DOHH2 (cell line): ENCODE measurements around the gene CLIP2.

ENCODE experiments used
- H3F3A ChIP-seq: fragments of 200-600 bp; sonication (generic), shearing (Covaris generic); 2 replicates; pipeline ENCODE4 v1.6.0; 2016; ENCODE audit warnings: antibody characterized with exemption, mild to moderate bottlenecking; ENCODE audit not compliant: control insufficient read depth, insufficient read depth
- H3K27ac ChIP-seq: fragments of 200-600 bp; sonication (generic); 2 replicates; pipeline ENCODE4 v1.5.1; 2014; ENCODE audit warnings: low read depth, mild to moderate bottlenecking, low read length, moderate library complexity
- H3K27me3 ChIP-seq: fragments of 200-600 bp; sonication (generic); 2 replicates; pipeline ENCODE4 v1.6.1; 2014; ENCODE audit warnings: mild to moderate bottlenecking, low read length, mixed read lengths; ENCODE audit not compliant: control insufficient read depth
- H3K36me3 ChIP-seq: fragments of 200-600 bp; sonication (generic); 2 replicates; pipeline ENCODE4 v1.6.1; 2014; ENCODE audit warnings: mild to moderate bottlenecking, low read length, moderate library complexity, mixed read lengths; ENCODE audit not compliant: control insufficient read depth
- H3K4me1 ChIP-seq: fragments of 200-600 bp; sonication (generic); 2 replicates; pipeline ENCODE4 v1.6.1; 2014; ENCODE audit warnings: mild to moderate bottlenecking, low read length, mixed read lengths; ENCODE audit not compliant: control insufficient read depth
- H3K4me2 ChIP-seq: fragments of 200-600 bp; sonication (generic); 2 replicates; pipeline ENCODE4 v1.6.0; 2014; ENCODE audit warnings: mild to moderate bottlenecking, low read length, moderate library complexity
- H3K4me3 ChIP-seq: fragments of 200-600 bp; sonication (generic); 2 replicates; pipeline ENCODE4 v1.5.1; 2014; ENCODE audit warnings: mild to moderate bottlenecking, low read length, mixed read lengths
- H3K79me2 ChIP-seq: fragments of 200-600 bp; sonication (generic); 2 replicates; pipeline ENCODE4 v1.6.1; 2014; ENCODE audit warnings: mild to moderate bottlenecking, low read length, mixed read lengths; ENCODE audit not compliant: control insufficient read depth
- H3K9me2 ChIP-seq: fragments of 200-600 bp; sonication (generic); replicated peaks from 2 replicates; pipeline ENCODE4 v1.6.1; 2014; ENCODE audit warnings: mild to moderate bottlenecking, low read length, mixed read lengths; ENCODE audit not compliant: control insufficient read depth
- H3K9me3 ChIP-seq: fragments of 200-600 bp; sonication (generic); 2 replicates; pipeline ENCODE4 v1.6.1; 2014; ENCODE audit warnings: antibody characterized with exemption, low read length, mixed read lengths; ENCODE audit not compliant: control insufficient read depth, insufficient read depth
- H4K20me1 ChIP-seq: fragments of 200-600 bp; sonication (generic); 2 replicates; pipeline ENCODE4 v1.6.0; 2014; ENCODE audit warnings: low read depth, mild to moderate bottlenecking, antibody characterized with exemption, low read length, moderate library complexity; ENCODE audit not compliant: control insufficient read depth, insufficient read depth
- CTCF ChIP-seq: fragments of 200-600 bp; sonication (generic); IDR thresholded peaks from one replicate; pipeline ENCODE4 v1.5.1; 2014; ENCODE audit warnings: antibody characterized with exemption, mild to moderate bottlenecking, low read depth, low read length; ENCODE audit not compliant: poor library complexity, severe bottlenecking
- EZH2phosphoT487 ChIP-seq: fragments of 200-600 bp; sonication (generic); IDR thresholded peaks from 2 replicates; pipeline ENCODE4 v1.6.1; 2017; ENCODE audit warnings: borderline replicate concordance, mild to moderate bottlenecking, antibody characterized with exemption, low read length, moderate library complexity, mixed read lengths

CLIP2 gene

GRCh38 chr7:74364061-74364460 lies 74.9 kb downstream of the CLIP2 start:
- Histone ChIP-seq H3K4me1 (peaks cover 23% of the 10 kb centered on the region), H3K9me2 (no peaks in the 10 kb centered on the region), H3K79me2 (no peaks in the 10 kb centered on the region), H3K36me3 (no peaks in the 10 kb centered on the region), H3K9me3 (no peaks in the 10 kb centered on the region), H3K4me2 (no peak overlapping the region), H3K27ac (no peak overlapping the region), H4K20me1 (no peaks in the 10 kb centered on the region), H3K4me3 (no peak overlapping the region), H3F3A (0 out of 2 replicates have a peak, but pooled peaks cover 7% of the 10 kb centered on the region), H3K27me3 (no peaks in the 10 kb centered on the region)
- TF ChIP-seq CTCF (peak; percentile 8), EZH2phosphoT487 (no peak)

- no peaks in the 10 kb centered on the region for H3K79me2 ChIP-seq
- H3K9me2 ChIP-seq = no peaks in the 10 kb centered on the region
- no peak overlapping the region for H3K27ac ChIP-seq
- no peaks in the 10 kb centered on the region for H3K27me3 ChIP-seq
- H3K36me3 ChIP-seq = no peaks in the 10 kb centered on the region
- H3K9me3 ChIP-seq = no peaks in the 10 kb centered on the region
- no peak overlapping the region; the same call in 1 of the 2 replicates for H3K4me2 ChIP-seq
- H3K4me1 ChIP-seq = peaks cover 29% of the 10 kb centered on the region
- no peak overlapping the region for H3K4me3 ChIP-seq
- no peaks in the 10 kb centered on the region for H4K20me1 ChIP-seq
- no peak for TF ChIP-seq CTCF
- TF ChIP-seq EZH2phosphoT487 = no peak
- 0 out of 2 replicates have a peak, but pooled peaks cover 7% of the 10 kb centered on the region for H3F3A ChIP-seq
Measured at GRCh38 chr7:74365322-74366022, 76.3 kb downstream of the CLIP2 start.

GRCh38 chr7:74371381-74372341 lies 82.5 kb downstream of the CLIP2 start:
- Histone ChIP-seq H3K4me3 (peak overlapping the region; percentile 51), H3K9me2 (no peaks in the 10 kb centered on the region), H3K4me1 (peaks cover 50% of the 10 kb centered on the region), H3K79me2 (no peaks in the 10 kb centered on the region), H3F3A (peaks cover 11% of the 10 kb centered on the region; the same call in 1 of the 2 replicates), H4K20me1 (no peaks in the 10 kb centered on the region), H3K9me3 (no peaks in the 10 kb centered on the region), H3K4me2 (peak overlapping the region; percentile 66), H3K27me3 (no peaks in the 10 kb centered on the region), H3K27ac (peak overlapping the region; percentile 80), H3K36me3 (no peaks in the 10 kb centered on the region)
- no peak for TF ChIP-seq CTCF
- no peak for TF ChIP-seq EZH2phosphoT487
